NCI-H82 treated with DMSO at 0.1 percent for 48 hours (cell line): Measurements from ENCODE around the gene CHST7.

Experiments
- DNase-seq: peaks from one replicate; lab custom pipeline; 2025; ENCODE audit not compliant: unreplicated experiment; lab: John Stamatoyannopoulos, UW

Gene CHST7

GRCh38 chrX:46573892-46574773 lies 568 bp downstream of the CHST7 start:
- no peak for DNase-seq

- DNase-seq, result no peak
Measured at GRCh38 chrX:46574774-46575381, 1.3 kb downstream of the CHST7 start.

- no peak for DNase-seq
Measured at GRCh38 chrX:46575586-46575985, 2.0 kb downstream of the CHST7 start.

GRCh38 chrX:46575991-46576392 lies 2.4 kb downstream of the CHST7 start:
- no peak for DNase-seq

GRCh38 chrX:46576458-46576857 lies 2.9 kb downstream of the CHST7 start:
- DNase-seq, result no peak

GRCh38 chrX:46577221-46578005 lies 3.8 kb downstream of the CHST7 start:
- no peak for DNase-seq

GRCh38 chrX:46579250-46579649 lies 5.7 kb downstream of the CHST7 start:
- DNase-seq, result no peak

- DNase-seq, result no peak
Measured at GRCh38 chrX:46580613-46581012, 7.0 kb downstream of the CHST7 start.

- DNase-seq, result no peak
Measured at GRCh38 chrX:46582325-46582724, 8.8 kb downstream of the CHST7 start.

- DNase-seq, result no peak
Measured at GRCh38 chrX:46582966-46583365, 9.4 kb downstream of the CHST7 start.

- no peak for DNase-seq
Measured at GRCh38 chrX:46584736-46585135, 11.2 kb downstream of the CHST7 start.

- DNase-seq, result no peak
Measured at GRCh38 chrX:46587158-46587557, 13.6 kb downstream of the CHST7 start.

- DNase-seq, result no peak
Measured at GRCh38 chrX:46587753-46588171, 14.2 kb downstream of the CHST7 start.

- DNase-seq, result no peak
Measured at GRCh38 chrX:46588263-46588662, 14.7 kb downstream of the CHST7 start.

GRCh38 chrX:46589977-46590723 lies 16.6 kb downstream of the CHST7 start:
- DNase-seq, result no peak

GRCh38 chrX:46595084-46595483 lies 21.5 kb downstream of the CHST7 start:
- DNase-seq, result no peak

GRCh38 chrX:46597208-46597607 lies 23.6 kb downstream of the CHST7 start:
- DNase-seq, result no peak

- no peak for DNase-seq
Measured at GRCh38 chrX:46597771-46598170, 24.2 kb downstream of the CHST7 start.

GRCh38 chrX:46599051-46599560 lies 25.5 kb downstream of the CHST7 start:
- DNase-seq, result no peak

GRCh38 chrX:46601283-46601682 lies 27.7 kb downstream of the CHST7 start:
- DNase-seq, result no peak
